Naive thymus-derived CD4-positive, alpha-beta T cell (primary cell): Measurements from ENCODE around the gene MRPS9. TPM values are rescaled to one million over a fixed set of nuclear protein-coding genes. Genes with fewer than 3 reads are reported as not detected.

Experiments used
- ATAC-seq: fragments of 150-1000 bp; cut with Tn5 transposase; 2 replicates; pipeline ENCODE4 v1.10.0; 2021; ENCODE audit warnings: mild to moderate bottlenecking, moderate library complexity
- CTCF ChIA-PET: fragments of 350-600 bp; sonication (Branson Sonifier 250); formaldehyde crosslinking; loops from one replicate; lab custom pipeline; 2021; ENCODE audit warnings: antibody characterized with exemption; lab: Charles Lee
- POLR2A ChIA-PET: fragments of 350-600 bp; sonication (Branson Sonifier 250); formaldehyde crosslinking; loops from one replicate; lab custom pipeline; 2021; ENCODE audit warnings: antibody characterized with exemption, inconsistent platforms; lab: Charles Lee
- DNase-seq, 9 donors: peaks; one replicate each; pipeline versions ENCODE4 v3.0.0 to v3.0.0-alpha.2; 2020 to 2022; ENCODE audit warnings: mixed read lengths in 1 of 9
- H3K27ac ChIP-seq: one replicate; pipeline ENCODE4 v1.7.0; 2013; ENCODE audit warnings: mild to moderate bottlenecking, low read depth, low read length, moderate library complexity
- H3K27me3 ChIP-seq, 2 donors: one replicate each; pipeline ENCODE4 v1.7.0; 2013; ENCODE audit warnings: low read length in 2 of 2, mild to moderate bottlenecking in 2 of 2, moderate library complexity in 2 of 2; ENCODE audit not compliant: control insufficient read depth in 2 of 2, insufficient read depth in 2 of 2
- H3K36me3 ChIP-seq, 3 experiments: 1 replicate in 2 of 3; 2 replicates in 1 of 3; pipeline ENCODE4 v1.7.0; 2013; ENCODE audit warnings: low read length in 3 of 3, mild to moderate bottlenecking in 3 of 3, moderate library complexity in 1 of 3; ENCODE audit not compliant: insufficient read depth in 3 of 3, control insufficient read depth in 2 of 3
- H3K4me1 ChIP-seq, 2 donors: one replicate each; pipeline ENCODE4 v1.7.0; 2013; ENCODE audit warnings: low read length in 2 of 2, mild to moderate bottlenecking in 2 of 2, moderate library complexity in 1 of 2; ENCODE audit not compliant: control insufficient read depth in 2 of 2, insufficient read depth in 2 of 2
- H3K4me3 ChIP-seq: 2 replicates; pipeline ENCODE4 v1.7.0; 2013; ENCODE audit warnings: mild to moderate bottlenecking, low read length
- H3K9me3 ChIP-seq, 3 experiments: 1 replicate in 2 of 3; 2 replicates in 1 of 3; pipeline ENCODE4 v1.7.0; 2013; ENCODE audit warnings: low read length in 3 of 3; ENCODE audit not compliant: control insufficient read depth in 2 of 3
- H3K27ac Mint-ChIP-seq, 9 donors: one replicate each; pipeline ENCODE4 v1.8.0; 2020 to 2022; ENCODE audit warnings: mixed read lengths in 9 of 9, mild to moderate bottlenecking in 8 of 9, moderate library complexity in 5 of 9, inconsistent platforms in 2 of 9
- H3K27me3 Mint-ChIP-seq, 5 donors: one replicate each; pipeline ENCODE4 v1.8.0; 2021 to 2022; ENCODE audit warnings: mixed read lengths in 5 of 5, mild to moderate bottlenecking in 1 of 5
- H3K36me3 Mint-ChIP-seq, 5 donors: one replicate each; pipeline ENCODE4 v1.8.0; 2020 to 2022; ENCODE audit warnings: mixed read lengths in 5 of 5, mild to moderate bottlenecking in 3 of 5, inconsistent platforms in 1 of 5
- H3K4me1 Mint-ChIP-seq, 7 donors: one replicate each; pipeline ENCODE4 v1.8.0; 2020 to 2022; ENCODE audit warnings: mixed read lengths in 7 of 7, mild to moderate bottlenecking in 3 of 7, inconsistent platforms in 1 of 7
- H3K4me3 Mint-ChIP-seq, 10 donors: one replicate each; pipeline ENCODE4 v1.8.0; 2020 to 2022; ENCODE audit warnings: mild to moderate bottlenecking in 10 of 10, mixed read lengths in 10 of 10, moderate library complexity in 6 of 10, inconsistent platforms in 2 of 10
- H3K9me3 Mint-ChIP-seq, 11 donors: one replicate each; pipeline ENCODE4 v1.8.0; 2020 to 2022; ENCODE audit warnings: mixed read lengths in 11 of 11, mild to moderate bottlenecking in 4 of 11, inconsistent platforms in 1 of 11, moderate library complexity in 1 of 11
- intact Hi-C, 2 donors: fragments of 100-400 bp; cut with micrococcal nuclease; formaldehyde crosslinking; loops; one replicate each; pipeline ENCODE4 v1.15.1; 2023
- polyA plus RNA-seq, 2 donors: library from polyadenylated mRNA; unstranded; fragments of 300-500 nt; fragmentation: Illumina TruSeq; gene quantifications; one replicate each; pipeline ENCODE4 v1.2.3, GENCODE V29; 2021
- total RNA-seq, 6 experiments: library from RNA in 5 of 6; stranded (reverse) in 5 of 6; gene quantifications; 1 replicate in 5 of 6; 2 replicates in 1 of 6; pipeline ENCODE4 v1.2.3 and lab custom pipeline; 2021 to 2026

The MRPS9 gene
- total and polyA plus RNA-seq, 7 experiments from 2014 or later = 12.5 to 40.3 (median 22.2) TPM

GRCh38 chr2:105071379-105071778, 33.5 kb downstream of the MRPS9 start:
- H3K9me3 ChIP-seq = no peaks in the 10 kb centered on the region
- H3K27ac Mint-ChIP-seq = no peak overlapping the region
- peak overlapping the region in 1 of 10 donors; percentile 13 for H3K4me3 Mint-ChIP-seq
- no peak overlapping the region for H3K4me3 ChIP-seq
- CTCF ChIA-PET = no interaction called here
- no peak overlapping the region for H3K27ac ChIP-seq
- H3K27me3 Mint-ChIP-seq = no peaks in the 10 kb centered on the region
- H3K36me3 Mint-ChIP-seq = peaks cover 0 to 58% (median 20%) of the 10 kb centered on the region in 5 donors
- H3K27me3 ChIP-seq = no peaks in the 10 kb centered on the region
- peaks cover 0 to 8% (median 0%) of the 10 kb centered on the region in 3 experiments for H3K36me3 ChIP-seq
- ATAC-seq = peak; percentile 41
- no peak for DNase-seq
- no peaks in the 10 kb centered on the region for H3K4me1 ChIP-seq
- H3K9me3 Mint-ChIP-seq = no peaks in the 10 kb centered on the region
- intact Hi-C loops = no loop called here
- POLR2A ChIA-PET = no interaction called here
- H3K4me1 Mint-ChIP-seq = peaks cover 0 to 25% (median 14%) of the 10 kb centered on the region in 7 donors

- Histone ChIP-seq H3K9me3 (no peaks in the 10 kb centered on the region), H3K27me3 (no peaks in the 10 kb centered on the region), H3K4me3 (no peak overlapping the region), H3K4me1 (no peaks in the 10 kb centered on the region), H3K27ac (no peak overlapping the region), H3K36me3 (peaks cover 0 to 8% (median 0%) of the 10 kb centered on the region in 3 experiments)
- POLR2A ChIA-PET = interaction anchor here (0.6 kb wide), 1 partner anchor 709 kb away, joined by 7 read pairs; no protein-coding TSS in a partner anchor
- H3K4me3 Mint-ChIP-seq = no peak overlapping the region
- no peaks in the 10 kb centered on the region for H3K9me3 Mint-ChIP-seq
- intact Hi-C loops = no loop called here
- H3K27me3 Mint-ChIP-seq = no peaks in the 10 kb centered on the region
- H3K36me3 Mint-ChIP-seq = peaks cover 0 to 55% (median 20%) of the 10 kb centered on the region in 5 donors
- peak; percentile 51 for ATAC-seq
- peaks cover 0 to 25% (median 10%) of the 10 kb centered on the region in 7 donors for H3K4me1 Mint-ChIP-seq
- CTCF ChIA-PET = interaction anchor here (1.0 kb wide), 1 partner anchor 43 kb away, joined by 3 read pairs; no protein-coding TSS in a partner anchor
- H3K27ac Mint-ChIP-seq = no peak overlapping the region
- peak in 1 of 9 donors; percentile 27 for DNase-seq
Observed at GRCh38 chr2:105072039-105072438, 34.2 kb downstream of the MRPS9 start.

GRCh38 chr2:105073591-105073990, 35.7 kb downstream of the MRPS9 start:
- Histone ChIP-seq H3K4me3 (no peak overlapping the region), H3K4me1 (no peaks in the 10 kb centered on the region), H3K27ac (no peak overlapping the region), H3K27me3 (no peaks in the 10 kb centered on the region), H3K9me3 (no peaks in the 10 kb centered on the region), H3K36me3 (peaks cover 0 to 8% (median 0%) of the 10 kb centered on the region in 3 experiments)
- H3K27ac Mint-ChIP-seq = no peak overlapping the region
- H3K9me3 Mint-ChIP-seq = no peaks in the 10 kb centered on the region
- DNase-seq (no peak), ATAC-seq (no peak)
- peaks cover 0 to 21% (median 5%) of the 10 kb centered on the region in 7 donors for H3K4me1 Mint-ChIP-seq
- intact Hi-C loops = no loop called here
- peaks cover 0 to 59% (median 20%) of the 10 kb centered on the region in 5 donors for H3K36me3 Mint-ChIP-seq
- ChIA-PET POLR2A (no interaction called here), CTCF (no interaction called here)
- no peak overlapping the region for H3K4me3 Mint-ChIP-seq
- H3K27me3 Mint-ChIP-seq = no peaks in the 10 kb centered on the region

- H3K4me3 ChIP-seq = no peak overlapping the region
- DNase-seq (no peak), ATAC-seq (no peak)
- Mint-ChIP-seq H3K9me3 (no peaks in the 10 kb centered on the region), H3K4me1 (peaks cover 0 to 10% (median 0%) of the 10 kb centered on the region in 7 donors), H3K27ac (no peak overlapping the region), H3K36me3 (peaks cover 3 to 61% (median 17%) of the 10 kb centered on the region in 5 donors), H3K27me3 (no peaks in the 10 kb centered on the region), H3K4me3 (no peak overlapping the region)
- POLR2A ChIA-PET = no interaction called here
- H3K27me3 ChIP-seq = no peaks in the 10 kb centered on the region
- no peak overlapping the region for H3K27ac ChIP-seq
- peaks cover 0 to 4% (median 0%) of the 10 kb centered on the region in 3 experiments for H3K36me3 ChIP-seq
- no peaks in the 10 kb centered on the region for H3K4me1 ChIP-seq
- H3K9me3 ChIP-seq = no peaks in the 10 kb centered on the region
- CTCF ChIA-PET = no interaction called here
- intact Hi-C loops = no loop called here
Observed at GRCh38 chr2:105076121-105076520, 38.3 kb downstream of the MRPS9 start.

- peak overlapping the region in 1 of 9 donors; percentile 10 for H3K27ac Mint-ChIP-seq
- CTCF ChIA-PET = no interaction called here
- Histone ChIP-seq H3K4me3 (no peak overlapping the region), H3K36me3 (peaks cover 0 to 4% (median 0%) of the 10 kb centered on the region in 3 experiments), H3K27me3 (no peaks in the 10 kb centered on the region), H3K9me3 (no peaks in the 10 kb centered on the region), H3K4me1 (no peaks in the 10 kb centered on the region), H3K27ac (no peak overlapping the region)
- H3K9me3 Mint-ChIP-seq = no peaks in the 10 kb centered on the region
- intact Hi-C loops = no loop called here
- peaks cover 0 to 5% (median 0%) of the 10 kb centered on the region in 7 donors for H3K4me1 Mint-ChIP-seq
- POLR2A ChIA-PET = no interaction called here
- ATAC-seq (no peak), DNase-seq (no peak)
- H3K4me3 Mint-ChIP-seq = no peak overlapping the region
- no peaks in the 10 kb centered on the region for H3K27me3 Mint-ChIP-seq
- H3K36me3 Mint-ChIP-seq = peaks cover 3 to 60% (median 11%) of the 10 kb centered on the region in 5 donors
Observed at GRCh38 chr2:105078906-105079495, 41.1 kb downstream of the MRPS9 start.

- intact Hi-C loops = no loop called here
- Histone ChIP-seq H3K36me3 (peaks cover 0 to 4% (median 0%) of the 10 kb centered on the region in 3 experiments), H3K27ac (no peak overlapping the region), H3K27me3 (no peaks in the 10 kb centered on the region), H3K9me3 (no peaks in the 10 kb centered on the region), H3K4me3 (no peak overlapping the region), H3K4me1 (no peaks in the 10 kb centered on the region)
- Mint-ChIP-seq H3K36me3 (peaks cover 3 to 48% (median 9%) of the 10 kb centered on the region in 5 donors), H3K9me3 (no peaks in the 10 kb centered on the region), H3K4me1 (peaks cover 0 to 3% (median 0%) of the 10 kb centered on the region in 7 donors), H3K27ac (no peak overlapping the region), H3K27me3 (no peaks in the 10 kb centered on the region), H3K4me3 (no peak overlapping the region)
- POLR2A ChIA-PET = no interaction called here
- CTCF ChIA-PET = no interaction called here
- no peak for ATAC-seq
- DNase-seq = no peak
Observed at GRCh38 chr2:105080461-105080860, 42.6 kb downstream of the MRPS9 start.
